Measurements from ENCODE around the gene FNBP1.

DNA sequence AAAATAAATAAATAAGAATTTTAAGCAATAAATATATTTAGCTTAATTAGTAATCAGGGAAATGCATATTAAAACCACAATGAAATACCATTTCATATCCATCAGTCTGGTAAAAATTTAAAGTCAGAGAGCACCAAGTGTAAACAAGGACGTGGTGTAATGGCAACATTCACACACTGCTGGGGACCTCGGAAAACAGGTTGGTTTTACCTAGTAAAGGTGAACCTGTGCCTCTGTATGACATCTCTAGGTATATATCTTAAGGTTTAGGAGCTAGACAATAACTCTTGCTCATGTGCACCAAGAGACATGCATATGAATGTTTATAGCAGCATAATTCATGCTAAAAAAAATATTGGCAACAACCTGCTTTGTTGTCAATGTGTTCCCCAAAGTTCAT lies 29.7 kb downstream of the FNBP1 start:
- TF ChIP-seq POLR2A (IDR thresholded peaks at IDR 0.05) (no peak), CTCF (IDR thresholded peaks at IDR 0.05) (no peak)
